ENCODE measurements around the gene SCNN1G.

The SCNN1G gene

GRCh38 chr16:23145608-23146007 is 36.9 kb upstream of the SCNN1G start:
- peak overlapping the region; percentile 70 for H3K27ac ChIP-seq
- no peak for TF ChIP-seq CTCF (conservative IDR thresholded peaks at IDR 0.05; ENCODE audit: low read depth)
- DNase-seq (ENCODE audit: low spot score), result peak; percentile 66
- ChIA-PET POLR2A (ENCODE audit: low non-redundant PET) (interaction anchor here (0.6 kb wide), 1 partner anchor 33 kb away, joined by 3 read pairs; no protein-coding TSS in a partner anchor), CTCF (no interaction called here)

- ChIA-PET POLR2A (ENCODE audit: low non-redundant PET) (interaction anchor here (0.7 kb wide), 1 partner anchor 214 kb away, joined by 3 read pairs; no protein-coding TSS in a partner anchor), CTCF (no interaction called here)
- peak overlapping the region; percentile 75 for H3K27ac ChIP-seq
- no peak for DNase-seq (ENCODE audit: low spot score)
- no peak for TF ChIP-seq CTCF (conservative IDR thresholded peaks at IDR 0.05; ENCODE audit: low read depth)
Observed at GRCh38 chr16:23146877-23147601, 35.5 kb upstream of the SCNN1G start.

- CTCF ChIA-PET, result no interaction called here
- DNase-seq (ENCODE audit: low spot score), result no peak
- POLR2A ChIA-PET (ENCODE audit: low non-redundant PET), result no interaction called here
- no peak for TF ChIP-seq CTCF (conservative IDR thresholded peaks at IDR 0.05; ENCODE audit: low read depth)
- peak overlapping the region; percentile 75 for H3K27ac ChIP-seq
Observed at GRCh38 chr16:23147666-23148065, 34.9 kb upstream of the SCNN1G start.

- peak overlapping the region; percentile 97 for H3K27ac ChIP-seq
- ChIA-PET CTCF (interaction anchor here (0.6 kb wide), 1 partner anchor 250 kb away, joined by 3 read pairs; no protein-coding TSS in a partner anchor), POLR2A (ENCODE audit: low non-redundant PET) (no interaction called here)
- no peak for DNase-seq (ENCODE audit: low spot score)
- TF ChIP-seq CTCF (conservative IDR thresholded peaks at IDR 0.05; ENCODE audit: low read depth), result no peak
Observed at GRCh38 chr16:23148166-23148512, 34.4 kb upstream of the SCNN1G start.

GRCh38 chr16:23148513-23149266 is 33.9 kb upstream of the SCNN1G start:
- peak overlapping the region; percentile 97 for H3K27ac ChIP-seq
- CTCF ChIA-PET, result interaction anchor here (0.6 kb wide), 1 partner anchor 250 kb away, joined by 3 read pairs; no protein-coding TSS in a partner anchor
- POLR2A ChIA-PET (ENCODE audit: low non-redundant PET), result no interaction called here
- DNase-seq (ENCODE audit: low spot score), result peak; percentile 42
- TF ChIP-seq CTCF (conservative IDR thresholded peaks at IDR 0.05; ENCODE audit: low read depth), result no peak

- ChIA-PET POLR2A (ENCODE audit: low non-redundant PET) (no interaction called here), CTCF (no interaction called here)
- no peak for TF ChIP-seq CTCF (conservative IDR thresholded peaks at IDR 0.05; ENCODE audit: low read depth)
- peak within 1 kb of the TSS; percentile 97 for H3K27ac ChIP-seq
- DNase-seq (ENCODE audit: low spot score), result peak; percentile 88
Observed at GRCh38 chr16:23149267-23149992, 33.1 kb upstream of the SCNN1G start, which contains the start of gene USP31. TSS of gene USP31 (minus strand) at chr16:23149452. CDS start at chr16:23149270, 182 bp downstream.
